NCI-H1092 (cell line): Measurements from ENCODE around the gene GGA1.

Experiments
- DNase-seq: peaks from one replicate; lab custom pipeline; 2025; lab: John Stamatoyannopoulos, UW

GGA1 gene

GRCh38 chr22:37674951-37675929, 66.6 kb downstream of the GGA1 start, which contains the start of gene LGALS1:
LGALS1 (plus strand) TSS chr22:37675636; CDS start chr22:37675703, 67 bp downstream.
- DNase-seq = peak; percentile 9

- DNase-seq = no peak
Observed at GRCh38 chr22:37675930-37676735, 67.5 kb downstream of the GGA1 start.

- DNase-seq = no peak
Observed at GRCh38 chr22:37676736-37677492, 68.3 kb downstream of the GGA1 start.

- DNase-seq = no peak
Observed at GRCh38 chr22:37677493-37677974, 68.9 kb downstream of the GGA1 start.

GRCh38 chr22:37678372-37678771, 69.7 kb downstream of the GGA1 start:
- no peak for DNase-seq

- no peak for DNase-seq
Observed at GRCh38 chr22:37679670-37680069, 71.0 kb downstream of the GGA1 start.

GRCh38 chr22:37680191-37680851, 71.7 kb downstream of the GGA1 start:
- DNase-seq = no peak

GRCh38 chr22:37681001-37681424, 72.4 kb downstream of the GGA1 start:
- DNase-seq = no peak

GRCh38 chr22:37681556-37682049, 73.0 kb downstream of the GGA1 start:
- DNase-seq = peak; percentile 6
